H1 (cell line): ENCODE measurements around the gene NTN1. TPM values are rescaled to one million over a fixed set of nuclear protein-coding genes. Genes with fewer than 3 reads are reported as not detected.

Experiments used
- CTCF ChIA-PET: fragments of 300-600 bp; sonication (Branson Sonifier 250); formaldehyde crosslinking; loops from one replicate; lab custom pipeline; 2021; ENCODE audit not compliant: partially characterized antibody; lab: Charles Lee
- POLR2A ChIA-PET: fragments of 300-600 bp; sonication (Branson Sonifier 250); formaldehyde crosslinking; loops from one replicate; lab custom pipeline; 2021; ENCODE audit warnings: inconsistent platforms; ENCODE audit not compliant: partially characterized antibody; lab: Charles Lee
- DNase-seq, 2 experiments: peaks; one replicate each; pipeline versions ENCODE4 v3.0.0 to v3.0.0-alpha.2; 2010 to 2022; ENCODE audit warnings: low spot score in 2 of 2, low read depth in 1 of 2, mixed read lengths in 1 of 2
- FAIRE-seq: peaks from 2 replicates; lab custom pipeline; 2011; peaks lifted over from hg19 to GRCh38; lab: Jason Lieb, UNC
- H2AFZ ChIP-seq: 2 replicates; pipeline ENCODE4 v1.8.1; 2012; ENCODE audit warnings: low read length, inconsistent platforms
- H2AK5ac ChIP-seq: 2 replicates; pipeline ENCODE4 v1.6.1; 2013; ENCODE audit warnings: low read depth, low read length
- H2BK120ac ChIP-seq: replicated peaks from 2 replicates; pipeline ENCODE3; 2013; ENCODE audit warnings: low read depth, low read length, inconsistent platforms
- H2BK12ac ChIP-seq: 2 replicates; pipeline ENCODE4 v1.6.1; 2013; ENCODE audit warnings: low read depth, low read length
- H2BK15ac ChIP-seq: 2 replicates; pipeline ENCODE4 v1.6.1; 2013; ENCODE audit warnings: low read length
- H2BK20ac ChIP-seq: 2 replicates; pipeline ENCODE4 v1.6.1; 2013; ENCODE audit warnings: low read length
- H2BK5ac ChIP-seq: 2 replicates; pipeline ENCODE4 v1.6.1; 2013; ENCODE audit warnings: low read depth, low read length
- H3K14ac ChIP-seq: 2 replicates; pipeline ENCODE4 v1.6.1; 2013; ENCODE audit warnings: inconsistent platforms; ENCODE audit not compliant: insufficient read length
- H3K18ac ChIP-seq: 2 replicates; pipeline ENCODE4 v1.6.1; 2013; ENCODE audit warnings: low read length; ENCODE audit errors: extremely low read depth
- H3K23ac ChIP-seq: 2 replicates; pipeline ENCODE4 v1.6.1; 2013; ENCODE audit warnings: inconsistent platforms; ENCODE audit not compliant: insufficient read length
- H3K23me2 ChIP-seq: 2 replicates; pipeline ENCODE4 v1.6.1; 2013; ENCODE audit warnings: low read depth, low read length
- H3K27ac ChIP-seq: 2 replicates; pipeline ENCODE4 v1.6.1; 2011; ENCODE audit warnings: low read depth, low read length, inconsistent platforms
- H3K27me3 ChIP-seq, 4 experiments: replicated peaks in 1 of 4; 1 replicate in 1 of 4; 2 replicates in 3 of 4; pipeline versions ENCODE4 v1.6.1 to v1.8.1; 2011 to 2013; ENCODE audit warnings: low read length in 3 of 4, mild to moderate bottlenecking in 3 of 4, inconsistent platforms in 2 of 4, mixed read lengths in 2 of 4, moderate library complexity in 1 of 4; ENCODE audit not compliant: control insufficient read depth in 3 of 4, insufficient read depth in 3 of 4; ENCODE audit errors: extremely low read depth in 1 of 4
- H3K36me3 ChIP-seq, 4 experiments: 2 replicates each; pipeline versions ENCODE4 v1.6.1 to v1.8.1; 2011 to 2013; ENCODE audit warnings: mild to moderate bottlenecking in 4 of 4, low read length in 3 of 4, moderate library complexity in 2 of 4, control low read depth in 1 of 4, inconsistent platforms in 1 of 4; ENCODE audit not compliant: insufficient read depth in 4 of 4, control insufficient read depth in 2 of 4
- H3K4ac ChIP-seq: replicated peaks from 2 replicates; pipeline ENCODE3; 2013; ENCODE audit warnings: low read length, low read depth, mixed read lengths, inconsistent platforms; ENCODE audit not compliant: insufficient read length
- H3K4me1 ChIP-seq, 4 experiments: replicated peaks in 1 of 4; 1 replicate in 1 of 4; 2 replicates in 3 of 4; pipeline versions ENCODE4 v1.6.1 to v1.8.1; 2011 to 2013; ENCODE audit warnings: low read length in 3 of 4, inconsistent platforms in 2 of 4, mixed read lengths in 1 of 4; ENCODE audit not compliant: insufficient read depth in 4 of 4, control insufficient read depth in 3 of 4
- H3K4me2 ChIP-seq, 2 experiments: 2 replicates each; pipeline versions ENCODE4 v1.6.1 to v1.8.1; 2011 to 2013; ENCODE audit warnings: low read depth in 2 of 2, low read length in 2 of 2, control low read depth in 1 of 2, inconsistent platforms in 1 of 2, mild to moderate bottlenecking in 1 of 2; ENCODE audit not compliant: insufficient read depth in 1 of 2
- H3K4me3 ChIP-seq, 4 experiments: fragments of 200-600, 300-600 bp in 1 of 4; sonication (generic), shearing (Covaris generic), sonication (Bioruptor Twin) in 1 of 4; 2 replicates each; pipeline versions ENCODE4 v1.5.1 to v1.8.1; 2011 to 2016; ENCODE audit warnings: low read length in 4 of 4, low read depth in 3 of 4, control low read depth in 2 of 4, inconsistent platforms in 2 of 4, mild to moderate bottlenecking in 2 of 4, mixed read lengths in 1 of 4, moderate library complexity in 1 of 4; ENCODE audit not compliant: insufficient read depth in 2 of 4; ENCODE audit errors: extremely low read depth in 1 of 4
- H3K56ac ChIP-seq: replicated peaks from 2 replicates; pipeline ENCODE3; 2013; ENCODE audit warnings: low read depth, mild to moderate bottlenecking, mixed read lengths, low read length, inconsistent platforms; ENCODE audit not compliant: insufficient read length
- H3K79me1 ChIP-seq: 2 replicates; pipeline ENCODE4 v1.6.1; 2013; ENCODE audit warnings: low read depth, low read length, control low read depth
- H3K79me2 ChIP-seq, 2 experiments: 2 replicates each; pipeline versions ENCODE4 v1.6.1 to v1.8.1; 2012 to 2013; ENCODE audit warnings: low read length in 2 of 2, mild to moderate bottlenecking in 2 of 2, inconsistent platforms in 1 of 2; ENCODE audit not compliant: insufficient read depth in 2 of 2, control insufficient read depth in 1 of 2
- H3K9ac ChIP-seq, 4 experiments: replicated peaks in 1 of 4; 1 replicate in 1 of 4; 2 replicates in 3 of 4; pipeline versions ENCODE4 v1.6.1 to v1.8.1; 2011 to 2013; ENCODE audit warnings: low read depth in 3 of 4, low read length in 3 of 4, control low read depth in 2 of 4, mild to moderate bottlenecking in 2 of 4, moderate library complexity in 2 of 4, inconsistent platforms in 1 of 4; ENCODE audit errors: extremely low read depth in 1 of 4
- H3K9me3 ChIP-seq, 2 experiments: 2 replicates each; pipeline versions ENCODE4 v1.6.1 to v1.8.1; 2012 to 2013; ENCODE audit warnings: mild to moderate bottlenecking in 2 of 2, moderate library complexity in 2 of 2, control low read depth in 1 of 2, inconsistent platforms in 1 of 2, low read depth in 1 of 2, low read length in 1 of 2, mixed read lengths in 1 of 2; ENCODE audit not compliant: insufficient read depth in 2 of 2
- H4K20me1 ChIP-seq, 2 experiments: replicated peaks in 1 of 2; 2 replicates each; pipeline versions ENCODE3 to v1.8.1; 2011 to 2013; ENCODE audit warnings: inconsistent platforms in 2 of 2, low read length in 2 of 2, mild to moderate bottlenecking in 1 of 2; ENCODE audit not compliant: insufficient read depth in 2 of 2, control insufficient read depth in 1 of 2
- H4K5ac ChIP-seq: 2 replicates; pipeline ENCODE4 v1.6.1; 2013; ENCODE audit warnings: low read length, low read depth, mixed read lengths, inconsistent platforms; ENCODE audit not compliant: insufficient read length
- H4K8ac ChIP-seq: 2 replicates; pipeline ENCODE4 v1.8.0; 2013; ENCODE audit warnings: mild to moderate bottlenecking, moderate library complexity, low read length, inconsistent platforms; ENCODE audit not compliant: insufficient read depth; ENCODE audit errors: extremely low read depth
- H4K91ac ChIP-seq: replicated peaks from 2 replicates; pipeline ENCODE3; 2013; ENCODE audit warnings: low read length, mixed read lengths, inconsistent platforms; ENCODE audit not compliant: insufficient read length
- CBX5 ChIP-seq: fragments of 300-800, 300-1000 bp; sonication (generic); IDR thresholded peaks from 2 replicates; pipeline ENCODE4 v1.7.1; 2016; ENCODE audit warnings: antibody characterized with exemption, low read length, low read depth
- KDM5A ChIP-seq: fragments of 200-600 bp; IDR thresholded peaks from 2 replicates; pipeline ENCODE4 v1.7.1; 2012; ENCODE audit warnings: mild to moderate bottlenecking, low read length, inconsistent platforms, mixed read lengths
- NRF1 ChIP-seq: IDR thresholded peaks from 2 replicates; pipeline ENCODE4 v1.6.1; 2011; ENCODE audit warnings: mild to moderate bottlenecking, low read depth, low read length, improper control_type of control experiment
- RFX5 ChIP-seq: IDR thresholded peaks from 2 replicates; pipeline ENCODE4 v1.6.1; 2011; ENCODE audit warnings: low read depth, low read length, improper control_type of control experiment, borderline replicate concordance
- SP1 ChIP-seq: IDR thresholded peaks from 2 replicates; pipeline ENCODE4 v1.6.1; 2011; ENCODE audit warnings: low read depth, low read length
- SP4 ChIP-seq: IDR thresholded peaks from 2 replicates; pipeline ENCODE4 v1.6.1; 2012; ENCODE audit warnings: low read length, inconsistent platforms
- TBP ChIP-seq: IDR thresholded peaks from 2 replicates; pipeline ENCODE4 v1.6.1; 2011; ENCODE audit warnings: low read depth, low read length, improper control_type of control experiment
- WGBS, 2 experiments: shearing (Covaris generic) in 1 of 2; methylation state at CpG; one replicate each; pipeline versions ENCODE4 v1.1.6 to v1.1.7; 2013 to 2015; ENCODE audit warnings: low lambda C conversion rate in 2 of 2, mixed read lengths in 2 of 2, inconsistent platforms in 1 of 2, low coverage in 1 of 2, missing lambda C conversion rate in 1 of 2; ENCODE audit not compliant: insufficient replicate concordance in 2 of 2, insufficient coverage in 1 of 2, insufficient read length in 1 of 2; ENCODE audit errors: extremely low coverage in 1 of 2, missing lambda C conversion rate in 1 of 2; 5-methylcytosine and 5-hydroxymethylcytosine counted together
- polyA plus RNA-seq, 7 experiments: library from polyadenylated mRNA; depleted of rRNA in 3 of 7; stranded (reverse) in 5 of 7; unstranded in 2 of 7; fragments of >200 nt in 5 of 7; fragments of 200-250 nt in 2 of 7; gene quantifications; 1 replicate in 5 of 7; 2 replicates in 1 of 7; 4 replicates in 1 of 7; pipeline versions ENCODE4 v1.2.1 to v1.2.3, GENCODE V29; 2011 to 2013; ENCODE audit warnings: missing spikeins in 2 of 7, mixed read lengths in 2 of 7
- total RNA-seq: library from RNA; stranded (reverse); fragmentation: NEBNext Ultra II Directional; extraction: Animal tissue kit (Norgen Biotek cat#: 25700); gene quantifications from 2 replicates; pipeline ENCODE4 v1.2.1, GENCODE V29; 2021
- TF ChIP-seq, protein P1 (sequence below): IDR thresholded peaks from 2 replicates; pipeline ENCODE4 v1.6.1; 2012; ENCODE audit warnings: inconsistent platforms
- TF ChIP-seq, protein P2 (sequence below): IDR thresholded peaks from 2 replicates; pipeline ENCODE4 v1.6.1; 2011; ENCODE audit warnings: low read length, improper control_type of control experiment

The NTN1 gene
- total and polyA plus RNA-seq, 2 of the 8 experiments (the other 6 are each of a cell fraction or from before 2014, with no cell fraction given): 2.0 to 2.3 TPM

- Histone ChIP-seq H3K14ac (no peak overlapping the region), H3K27me3 (peaks cover 3 to 37% (median 32%) of the 10 kb centered on the region in 4 experiments), H3K9ac (no peak overlapping the region), H3K36me3 (peaks cover 0 to 2% (median 0%) of the 10 kb centered on the region in 4 experiments; a peak in 1 of 8 replicates), H3K23me2 (peaks cover 2% of the 10 kb centered on the region), H2BK5ac (peak overlapping the region; percentile 68; the same call in 1 of the 2 replicates), H3K79me2 (no peaks in the 10 kb centered on the region), H3K23ac (no peak overlapping the region), H3K56ac (no peak overlapping the region), H3K27ac (no peak overlapping the region), H4K5ac (no peak overlapping the region), H4K20me1 (no peaks in the 10 kb centered on the region), H2BK120ac (no peak overlapping the region), H3K4me2 (peak overlapping the region in 1 of 2 experiments; percentile 59), H2BK20ac (peak overlapping the region; percentile 51; the same call in 1 of the 2 replicates), H3K4me1 (peaks cover 10 to 31% (median 25%) of the 10 kb centered on the region in 4 experiments), H3K4me3 (peak overlapping the region in 1 of 4 experiments; percentile 52; a peak in 1 of 8 replicates), H3K79me1 (no peaks in the 10 kb centered on the region), H2BK12ac (peak overlapping the region; percentile 100), H2AFZ (no peak overlapping the region), H4K8ac (no peak overlapping the region), H2AK5ac (peak overlapping the region; percentile 97; the same call in 1 of the 2 replicates), H2BK15ac (no peak overlapping the region), H3K9me3 (no peaks in the 10 kb centered on the region; a peak in 1 of 4 replicates), H3K4ac (peak overlapping the region; percentile 58), H4K91ac (peak overlapping the region; percentile 91), H3K18ac (peak overlapping the region; percentile 89; the same call in 1 of the 2 replicates)
- 82% methylated on average over 4 of the region's 4 CpGs; no CpG with 5 or more reads in 1 of the 2 experiments for WGBS, 2 experiments
- FAIRE-seq (peak; percentile 13), DNase-seq (no peak)
- CTCF ChIA-PET: interaction anchor here (1.1 kb wide), 1 partner anchor 9 kb away, joined by 3 read pairs; no protein-coding TSS in a partner anchor
- POLR2A ChIA-PET: interaction anchor here (0.6 kb wide), 1 partner anchor 16 kb away, joined by 3 read pairs; no protein-coding TSS in a partner anchor
- TF ChIP-seq SP4: no peak
- TF ChIP-seq, protein P1, sequence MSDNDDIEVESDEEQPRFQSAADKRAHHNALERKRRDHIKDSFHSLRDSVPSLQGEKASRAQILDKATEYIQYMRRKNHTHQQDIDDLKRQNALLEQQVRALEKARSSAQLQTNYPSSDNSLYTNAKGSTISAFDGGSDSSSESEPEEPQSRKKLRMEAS: no peak
- TF ChIP-seq, protein P2, sequence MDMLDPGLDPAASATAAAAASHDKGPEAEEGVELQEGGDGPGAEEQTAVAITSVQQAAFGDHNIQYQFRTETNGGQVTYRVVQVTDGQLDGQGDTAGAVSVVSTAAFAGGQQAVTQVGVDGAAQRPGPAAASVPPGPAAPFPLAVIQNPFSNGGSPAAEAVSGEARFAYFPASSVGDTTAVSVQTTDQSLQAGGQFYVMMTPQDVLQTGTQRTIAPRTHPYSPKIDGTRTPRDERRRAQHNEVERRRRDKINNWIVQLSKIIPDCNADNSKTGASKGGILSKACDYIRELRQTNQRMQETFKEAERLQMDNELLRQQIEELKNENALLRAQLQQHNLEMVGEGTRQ: no peak
- no peak for TF ChIP-seq TBP
- TF ChIP-seq RFX5: no peak
- TF ChIP-seq NRF1: no peak
- no peak for TF ChIP-seq CBX5
- TF ChIP-seq SP1: no peak
- no peak for TF ChIP-seq KDM5A
Observed at GRCh38 chr17:9053406-9053805, 32.1 kb downstream of the NTN1 start.
